Measurements from ENCODE around the gene SLC22A16.
"Not testable (repeated sequence)": the region's sequence is repeated elsewhere in the genome, so short reads cannot be mapped to it uniquely, and the experiment has no call there.

SLC22A16 gene

GRCh38 chr6:110462884-110463481, 13.4 kb downstream of the SLC22A16 start:
- TF ChIP-seq CTCF (conservative IDR thresholded peaks at IDR 0.05; ENCODE audit: low read depth, low read length) = no peak
- no peak overlapping the region for H3K4me3 ChIP-seq (ENCODE audit: low read length)
- no peak for DNase-seq (ENCODE audit: low read depth)

DNA sequence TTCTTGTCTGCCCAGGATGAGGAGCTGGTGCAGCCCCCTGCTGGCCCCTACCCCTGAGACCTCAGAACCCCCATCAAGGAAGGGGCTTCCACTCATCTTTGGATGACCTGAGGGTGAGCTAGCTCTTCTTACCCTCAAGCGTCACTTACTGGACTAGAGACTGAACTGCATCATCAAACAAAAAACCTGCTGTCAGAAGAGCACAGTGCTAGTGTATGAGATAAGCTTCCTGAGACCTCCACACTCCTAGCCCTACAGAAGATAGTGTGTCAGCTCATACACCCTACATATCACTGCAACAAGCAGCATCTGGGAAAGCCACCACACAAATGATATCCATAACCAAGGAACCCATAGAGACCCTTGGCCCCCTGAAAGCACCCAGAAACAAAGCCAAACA, 15.0 kb downstream of the SLC22A16 start:
- no peak overlapping the region for H3K4me3 ChIP-seq (ENCODE audit: low read length)
- DNase-seq (ENCODE audit: low read depth) = no peak
- no peak for TF ChIP-seq CTCF (conservative IDR thresholded peaks at IDR 0.05; ENCODE audit: low read depth, low read length)

DNA sequence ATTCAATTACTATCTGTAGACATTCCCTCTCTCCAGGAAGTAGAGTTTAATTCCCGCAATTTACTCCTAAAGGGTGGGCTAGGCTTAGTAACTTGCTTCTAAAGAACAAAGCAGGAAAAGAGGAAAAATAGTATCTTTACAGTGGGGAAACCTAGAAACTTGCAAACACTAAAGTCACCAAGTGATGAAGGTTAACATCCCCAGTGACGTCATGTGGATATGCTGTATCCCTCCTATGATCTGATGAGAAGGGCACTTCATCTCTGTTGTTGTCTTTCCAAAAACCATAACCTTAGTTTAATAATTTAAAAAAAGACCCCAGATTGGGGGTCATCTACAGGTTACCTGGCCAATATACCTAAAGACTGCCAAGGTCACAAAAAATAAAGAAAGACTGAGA, 17.3 kb downstream of the SLC22A16 start:
- no peak overlapping the region for H3K4me3 ChIP-seq (ENCODE audit: low read length)
- no peak for DNase-seq (ENCODE audit: low read depth)
- TF ChIP-seq CTCF (conservative IDR thresholded peaks at IDR 0.05; ENCODE audit: low read depth, low read length) = no peak

- TF ChIP-seq CTCF (conservative IDR thresholded peaks at IDR 0.05; ENCODE audit: low read depth, low read length) = no peak
- no peak for DNase-seq (ENCODE audit: low read depth)
Measured at GRCh38 chr6:110458476-110458875, 17.9 kb downstream of the SLC22A16 start.

DNA sequence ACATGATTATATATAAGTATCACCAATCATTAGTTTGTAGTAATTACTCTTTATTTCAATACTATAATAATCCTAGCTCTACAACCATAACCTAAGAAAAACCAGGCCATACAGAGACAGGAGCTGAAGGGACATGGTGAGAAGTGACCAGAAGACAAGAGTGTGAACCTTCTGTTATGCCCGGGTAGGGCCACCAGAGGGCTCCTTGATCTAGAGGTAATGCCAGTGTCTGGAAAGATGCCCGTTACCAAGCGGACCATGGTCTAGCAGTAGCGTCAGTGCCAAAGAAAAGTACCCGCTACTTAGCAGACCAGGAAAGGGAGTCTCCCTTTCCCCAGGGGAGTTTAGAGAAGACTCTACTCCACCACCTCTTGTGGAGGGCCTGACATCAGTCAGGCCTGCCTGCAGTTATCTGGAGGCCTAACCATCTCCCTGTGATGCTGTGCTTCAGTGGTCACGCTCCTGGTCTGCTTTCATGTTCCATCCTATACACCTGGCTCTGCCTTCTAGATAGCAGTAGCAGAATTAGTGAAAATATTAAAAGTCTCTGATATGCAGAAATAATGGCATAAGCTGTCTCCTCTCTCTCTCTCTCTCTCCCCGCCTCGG, 18.7 kb downstream of the SLC22A16 start:
- DNase-seq (ENCODE audit: low read depth); H3K4me3 ChIP-seq (ENCODE audit: low read length): not testable (repeated sequence)
- TF ChIP-seq CTCF (conservative IDR thresholded peaks at IDR 0.05; ENCODE audit: low read depth, low read length) = peak; percentile 44

More at GRCh38 chr6:110458476-110458875, 17.9 kb downstream of the SLC22A16 start:
- no peak overlapping the region for H3K4me3 ChIP-seq (ENCODE audit: low read length)

DNA sequence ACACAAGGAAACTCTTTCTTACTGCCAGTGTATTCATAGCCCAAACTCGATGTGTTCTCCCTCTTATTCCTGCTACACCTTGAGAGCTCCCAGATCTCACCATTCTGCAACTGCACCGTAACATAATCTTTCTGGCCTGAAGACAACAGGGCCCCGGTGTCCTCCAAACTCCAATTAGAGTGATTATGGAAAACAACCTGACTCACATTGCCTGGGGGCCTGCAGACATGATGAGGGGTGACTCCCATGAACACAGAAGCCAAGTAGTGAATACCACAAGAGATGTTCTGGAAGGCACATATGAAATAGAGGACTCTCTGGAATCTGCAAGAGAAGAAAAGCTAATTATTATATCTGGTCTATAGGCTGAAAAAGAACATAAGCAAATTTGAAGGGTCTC, 19.7 kb downstream of the SLC22A16 start:
- no peak for TF ChIP-seq CTCF (conservative IDR thresholded peaks at IDR 0.05; ENCODE audit: low read depth, low read length)
- DNase-seq (ENCODE audit: low read depth) = no peak
- no peak overlapping the region for H3K4me3 ChIP-seq (ENCODE audit: low read length)

GRCh38 chr6:110449541-110449895, 26.9 kb downstream of the SLC22A16 start:
- DNase-seq (ENCODE audit: low read depth) = no peak
- TF ChIP-seq CTCF (conservative IDR thresholded peaks at IDR 0.05; ENCODE audit: low read depth, low read length) = no peak
- H3K4me3 ChIP-seq (ENCODE audit: low read length) = no peak overlapping the region

Data from retinal pigment epithelial cell (primary cell).